Progenitor cell of endocrine pancreas (in vitro differentiated cells): ENCODE measurements around the gene CMIP. TPM values are rescaled to one million over a fixed set of nuclear protein-coding genes. Genes with fewer than 3 reads are reported as not detected.

Experiments used
- DNase-seq: peaks from one replicate; pipeline ENCODE4 v3.0.0; 2021; ENCODE audit warnings: low spot score; ENCODE audit not compliant: unreplicated experiment
- H3K27ac Mint-ChIP-seq: 2 replicates; pipeline ENCODE4 v1.8.0; 2021; ENCODE audit warnings: mild to moderate bottlenecking, moderate library complexity, mixed read lengths
- H3K27me3 Mint-ChIP-seq: 2 replicates; pipeline ENCODE4 v1.8.0; 2021; ENCODE audit warnings: mixed read lengths
- H3K36me3 Mint-ChIP-seq: 2 replicates; pipeline ENCODE4 v1.8.0; 2022; ENCODE audit warnings: mixed read lengths; ENCODE audit not compliant: insufficient read depth
- H3K4me1 Mint-ChIP-seq: 2 replicates; pipeline ENCODE4 v1.8.0; 2021; ENCODE audit warnings: low read depth, mixed read lengths
- H3K4me3 Mint-ChIP-seq: 2 replicates; pipeline ENCODE4 v1.8.0; 2021; ENCODE audit warnings: low read depth, mild to moderate bottlenecking, moderate library complexity, mixed read lengths
- H3K9me3 Mint-ChIP-seq: 2 replicates; pipeline ENCODE4 v1.8.0; 2021; ENCODE audit warnings: low read depth, mixed read lengths
- total RNA-seq: library from RNA; stranded (reverse); gene quantifications from 2 replicates; pipeline ENCODE4 v1.2.1, GENCODE V29; 2021
- TF ChIP-seq, protein P1 (sequence below): fragments of 200-600 bp; sonication (generic); IDR thresholded peaks from one replicate; pipeline ENCODE4 v1.5.0; 2021; ENCODE audit warnings: antibody characterized with exemption, mild to moderate bottlenecking; ENCODE audit not compliant: unreplicated experiment

Gene CMIP
- total RNA-seq, 1 donor from 2014 or later, result 62.7 TPM

DNA sequence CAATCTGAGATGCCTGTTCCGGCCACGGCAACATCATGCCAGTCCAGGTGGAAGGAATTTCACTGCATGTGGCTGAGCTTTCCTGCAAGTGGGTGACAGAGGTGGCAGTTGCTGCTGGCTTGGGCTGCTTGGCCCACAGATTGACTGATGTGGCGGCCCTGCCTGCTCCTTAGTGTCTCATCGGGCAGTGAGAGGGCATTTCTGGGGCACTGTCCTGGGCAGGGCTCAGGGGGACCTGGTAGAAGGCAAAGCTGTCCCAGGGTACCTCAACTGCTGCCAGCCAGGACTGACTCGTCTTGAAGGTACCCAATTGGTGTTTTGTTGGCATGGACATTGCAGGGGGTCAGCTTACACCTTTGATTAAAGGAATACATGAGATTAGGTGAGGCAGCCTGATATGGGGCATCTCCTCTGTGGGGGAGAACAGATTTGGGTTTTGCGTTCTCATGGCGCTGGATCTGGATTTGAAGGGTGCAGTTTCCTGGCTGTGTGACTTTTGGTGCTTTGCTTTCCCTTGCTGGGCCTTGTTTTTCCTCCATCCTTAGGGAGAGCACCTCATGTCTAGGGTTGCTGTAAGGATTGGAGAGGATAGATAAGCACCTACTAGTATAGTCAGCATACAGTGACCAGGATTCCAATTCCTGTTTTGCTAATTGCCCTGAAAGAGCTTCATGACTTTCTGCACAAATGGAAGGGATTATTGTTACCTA lies 5.4 kb downstream of the CMIP start:
- Mint-ChIP-seq H3K4me3 (no peak overlapping the region), H3K36me3 (peaks cover 1% of the 10 kb centered on the region), H3K27me3 (no peaks in the 10 kb centered on the region), H3K4me1 (peaks cover 47% of the 10 kb centered on the region), H3K27ac (peak overlapping the region; percentile 63), H3K9me3 (no peaks in the 10 kb centered on the region)
- TF ChIP-seq, protein P1, sequence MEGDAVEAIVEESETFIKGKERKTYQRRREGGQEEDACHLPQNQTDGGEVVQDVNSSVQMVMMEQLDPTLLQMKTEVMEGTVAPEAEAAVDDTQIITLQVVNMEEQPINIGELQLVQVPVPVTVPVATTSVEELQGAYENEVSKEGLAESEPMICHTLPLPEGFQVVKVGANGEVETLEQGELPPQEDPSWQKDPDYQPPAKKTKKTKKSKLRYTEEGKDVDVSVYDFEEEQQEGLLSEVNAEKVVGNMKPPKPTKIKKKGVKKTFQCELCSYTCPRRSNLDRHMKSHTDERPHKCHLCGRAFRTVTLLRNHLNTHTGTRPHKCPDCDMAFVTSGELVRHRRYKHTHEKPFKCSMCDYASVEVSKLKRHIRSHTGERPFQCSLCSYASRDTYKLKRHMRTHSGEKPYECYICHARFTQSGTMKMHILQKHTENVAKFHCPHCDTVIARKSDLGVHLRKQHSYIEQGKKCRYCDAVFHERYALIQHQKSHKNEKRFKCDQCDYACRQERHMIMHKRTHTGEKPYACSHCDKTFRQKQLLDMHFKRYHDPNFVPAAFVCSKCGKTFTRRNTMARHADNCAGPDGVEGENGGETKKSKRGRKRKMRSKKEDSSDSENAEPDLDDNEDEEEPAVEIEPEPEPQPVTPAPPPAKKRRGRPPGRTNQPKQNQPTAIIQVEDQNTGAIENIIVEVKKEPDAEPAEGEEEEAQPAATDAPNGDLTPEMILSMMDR, result no peak
- no peak for DNase-seq

DNA sequence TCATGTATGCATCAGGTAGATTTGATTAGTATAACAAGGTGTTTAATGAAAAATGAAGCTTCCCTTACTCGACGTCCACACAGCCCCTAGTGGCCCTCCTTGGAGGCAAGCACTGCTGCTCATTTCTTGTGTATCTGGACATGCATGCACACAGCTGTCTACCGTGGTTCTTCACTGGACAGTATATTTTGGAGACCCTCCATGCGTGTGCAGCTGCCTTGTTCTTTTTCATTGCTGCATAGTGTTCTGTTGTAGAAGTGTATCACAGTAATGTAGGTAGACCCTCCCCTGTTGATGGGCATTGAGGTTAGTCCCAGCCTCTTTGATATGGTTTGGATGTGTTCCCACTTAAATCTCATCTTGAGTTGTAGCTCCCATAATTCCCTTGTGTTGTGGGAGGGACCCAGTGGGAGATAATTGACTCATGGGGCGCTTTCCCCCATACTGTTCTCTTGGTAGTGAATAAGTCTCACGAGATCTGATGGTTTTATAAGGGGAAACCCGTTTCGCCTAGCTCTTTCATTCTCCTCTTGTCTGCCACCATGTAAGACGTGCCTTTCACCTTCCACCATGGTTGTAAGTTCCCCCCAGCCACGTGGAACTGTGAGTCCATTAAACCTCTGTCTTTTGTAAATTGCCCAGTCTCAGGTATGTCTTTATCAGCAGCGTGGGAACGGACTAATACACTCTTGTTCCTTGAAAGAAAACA lies 6.3 kb downstream of the CMIP start:
- peak overlapping the region; percentile 92 for H3K27ac Mint-ChIP-seq
- H3K4me3 Mint-ChIP-seq, result no peak overlapping the region
- H3K4me1 Mint-ChIP-seq, result peaks cover 49% of the 10 kb centered on the region
- H3K27me3 Mint-ChIP-seq, result no peaks in the 10 kb centered on the region
- H3K36me3 Mint-ChIP-seq, result peaks cover 1% of the 10 kb centered on the region
- DNase-seq, result no peak
- TF ChIP-seq, protein P1, result peak; percentile 21
- no peaks in the 10 kb centered on the region for H3K9me3 Mint-ChIP-seq

DNA sequence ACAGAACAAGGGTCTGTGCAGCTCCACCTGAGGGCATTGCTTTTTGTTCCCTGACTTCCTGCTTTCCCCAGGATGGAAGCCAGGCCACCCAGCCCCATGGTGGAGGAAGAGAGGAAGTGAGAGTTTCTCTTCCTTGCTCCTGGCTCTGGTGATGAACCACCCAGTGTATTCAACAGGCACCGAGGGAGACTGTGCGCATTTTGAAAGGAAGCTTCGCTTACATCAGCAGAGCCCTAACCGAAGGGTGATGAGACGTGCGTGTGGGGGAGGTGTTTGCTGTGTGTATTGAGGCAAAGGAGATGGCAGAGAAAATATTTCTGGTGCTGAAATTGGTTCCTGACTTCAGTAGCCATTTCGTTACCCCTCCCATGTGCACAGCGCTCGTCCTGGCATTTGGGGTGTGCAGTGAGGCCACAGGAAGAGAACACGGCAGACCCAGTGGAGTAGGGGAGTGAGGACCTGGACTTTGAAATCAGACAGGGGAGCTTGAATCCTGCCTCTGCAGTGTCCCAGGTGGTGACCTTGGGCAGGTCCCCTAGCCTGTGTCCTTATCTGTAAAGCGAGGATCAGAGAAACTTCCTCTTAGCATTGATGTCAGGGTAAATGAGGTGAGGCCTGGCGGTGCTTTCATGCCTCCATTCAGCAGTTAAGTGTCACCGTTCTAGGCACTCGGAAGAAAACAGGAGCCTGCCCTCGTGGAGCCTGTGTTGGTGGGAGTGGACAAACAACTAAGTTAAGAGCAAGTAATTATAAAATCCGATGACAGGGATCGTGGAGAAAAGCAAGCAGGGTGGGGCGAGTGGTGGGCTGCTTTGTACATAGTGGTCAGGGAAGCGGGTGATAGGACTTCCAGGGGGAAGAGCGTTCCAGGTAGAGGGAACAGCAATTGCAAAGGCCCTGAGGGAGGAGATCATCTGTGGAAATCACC lies 7.4 kb downstream of the CMIP start:
- H3K4me1 Mint-ChIP-seq, result peaks cover 41% of the 10 kb centered on the region
- H3K27ac Mint-ChIP-seq, result peak overlapping the region; percentile 10
- TF ChIP-seq, protein P1, result no peak
- H3K36me3 Mint-ChIP-seq, result peaks cover 2% of the 10 kb centered on the region
- no peaks in the 10 kb centered on the region for H3K27me3 Mint-ChIP-seq
- no peak for DNase-seq
- no peaks in the 10 kb centered on the region for H3K9me3 Mint-ChIP-seq
- H3K4me3 Mint-ChIP-seq, result no peak overlapping the region

DNA sequence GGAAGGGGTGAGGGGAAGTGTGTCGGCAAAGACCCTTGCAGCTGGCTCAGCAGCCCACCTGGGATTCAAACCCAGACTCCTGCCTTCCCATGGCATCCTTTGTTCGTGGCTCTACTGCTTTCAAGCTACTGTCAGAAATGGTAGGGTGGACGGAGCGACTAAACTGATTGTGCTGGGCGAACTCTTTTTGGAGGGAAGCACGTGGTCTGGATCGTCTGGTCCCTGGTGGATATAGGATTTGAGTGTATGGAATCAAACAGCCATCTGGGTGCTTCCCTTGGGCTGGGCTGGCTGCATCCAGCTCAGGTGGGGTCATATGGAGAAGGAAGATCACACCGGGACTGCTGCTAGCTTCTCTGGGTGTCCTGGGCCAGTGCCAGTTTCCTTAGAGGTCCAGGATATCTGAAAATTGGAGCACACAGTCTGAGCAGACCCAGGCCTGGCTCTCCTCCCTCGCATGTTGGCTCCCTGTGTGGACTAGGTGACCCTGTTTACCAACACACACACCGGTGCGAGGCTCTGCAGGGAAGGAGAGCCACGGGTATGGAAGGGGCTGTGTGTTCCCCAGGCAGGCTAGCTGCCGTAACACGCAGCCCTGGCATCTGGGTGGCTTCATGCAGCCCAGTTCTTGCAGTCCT lies 8.6 kb downstream of the CMIP start:
- no peak overlapping the region for H3K4me3 Mint-ChIP-seq
- H3K36me3 Mint-ChIP-seq, result peaks cover 4% of the 10 kb centered on the region
- H3K4me1 Mint-ChIP-seq, result peaks cover 38% of the 10 kb centered on the region

More for the DNA sequence above, 8.6 kb downstream of the CMIP start:
- DNase-seq, result no peak
- H3K27me3 Mint-ChIP-seq, result no peaks in the 10 kb centered on the region
- no peak overlapping the region for H3K27ac Mint-ChIP-seq
- TF ChIP-seq, protein P1, result no peak
- H3K9me3 Mint-ChIP-seq, result no peaks in the 10 kb centered on the region
